ENCODE data around the gene OTOGL. TPM values are rescaled to one million over a fixed set of nuclear protein-coding genes. Genes with fewer than 3 reads are reported as not detected.

Gene OTOGL
- total and polyA plus RNA-seq, 9 donors: 0.05 to 0.26 (median 0.12) TPM; not detected in 2

DNA sequence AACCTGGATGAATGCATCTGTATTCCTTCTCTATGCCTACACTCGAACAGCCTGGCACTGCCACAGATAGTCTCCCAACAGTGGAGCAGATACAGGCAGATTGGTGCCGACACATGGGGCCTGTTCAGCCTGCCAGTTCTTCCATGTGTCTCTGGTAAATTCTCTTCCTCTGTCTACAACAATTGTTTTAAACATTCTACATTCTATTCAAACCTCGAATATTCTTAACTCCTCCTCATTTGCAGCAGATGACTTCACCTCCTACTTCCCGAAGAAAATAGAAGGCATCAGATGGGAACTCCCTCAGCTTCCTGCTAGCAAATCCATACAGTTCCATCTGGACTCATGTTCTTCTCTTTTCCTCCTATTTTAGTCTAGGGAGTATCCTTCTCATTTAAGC lies 43.1 kb upstream of the OTOGL start:
- 50 to 54% (median 51%) methylated on average over 4 of the region's 4 CpGs for WGBS, 3 donors
- H3K36me3 ChIP-seq: no peaks in the 10 kb centered on the region
- no peak for TF ChIP-seq POLR2A (IDR thresholded peaks at IDR 0.05)
- TF ChIP-seq EP300 (IDR thresholded peaks at IDR 0.05): no peak
- TF ChIP-seq CTCF (IDR thresholded peaks at IDR 0.05): no peak
- DNase-seq: no peak
- H3K4me3 ChIP-seq: no peak overlapping the region
- H3K9me3 ChIP-seq: no peaks in the 10 kb centered on the region
- no peaks in the 10 kb centered on the region for H3K27me3 ChIP-seq
- intact Hi-C loops (cut with DNase I): loop anchor here in 1 of 4 donors (10.0 kb wide), 1 partner anchor 121 kb away; the partner anchor contains the start of gene PPP1R12A
- H3K4me1 ChIP-seq (ENCODE audit: insufficient read depth): peaks cover 2% of the 10 kb centered on the region
- H3K27ac ChIP-seq: no peak overlapping the region

DNA sequence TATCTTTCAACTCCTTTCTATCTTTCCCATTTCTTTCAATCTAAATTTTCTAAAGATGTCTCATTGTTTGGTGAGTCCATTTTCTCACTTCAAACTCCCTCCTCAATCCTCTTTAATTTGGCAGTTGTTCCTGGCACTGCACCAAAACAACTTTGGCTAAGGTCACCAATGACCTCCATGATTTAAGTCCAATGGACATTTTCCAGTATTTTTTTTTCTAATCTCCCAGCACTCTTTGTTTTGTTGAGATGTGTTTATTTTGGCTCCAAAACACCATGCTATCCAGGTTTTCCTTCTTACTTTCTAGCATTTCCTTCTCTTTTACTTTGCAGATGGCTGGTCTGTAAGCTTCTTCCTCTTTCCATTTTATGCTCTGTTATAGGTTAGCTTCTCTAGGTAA lies 42.5 kb upstream of the OTOGL start:
- Histone ChIP-seq H3K36me3 (no peaks in the 10 kb centered on the region), H3K27ac (no peak overlapping the region), H3K4me3 (no peak overlapping the region), H3K4me1 (ENCODE audit: insufficient read depth) (peaks cover 2% of the 10 kb centered on the region), H3K9me3 (no peaks in the 10 kb centered on the region), H3K27me3 (no peaks in the 10 kb centered on the region)
- intact Hi-C loops (cut with DNase I): loop anchor here in 1 of 4 donors (10.0 kb wide), 1 partner anchor 122 kb away; the partner anchor contains the start of gene PPP1R12A
- peak in 3 of 5 donors; percentile 20 to 47 (median 31) for DNase-seq
- TF ChIP-seq EP300 (IDR thresholded peaks at IDR 0.05) (no peak), CTCF (IDR thresholded peaks at IDR 0.05) (no peak), POLR2A (IDR thresholded peaks at IDR 0.05) (no peak)

GRCh38 chr12:80058586-80058985 lies 40.8 kb upstream of the OTOGL start:
- intact Hi-C loops (cut with DNase I): loop anchor here in 1 of 4 donors (10.0 kb wide), 1 partner anchor 124 kb away; the partner anchor contains the start of gene PPP1R12A
- Histone ChIP-seq H3K36me3 (no peaks in the 10 kb centered on the region), H3K4me3 (no peak overlapping the region), H3K9me3 (no peaks in the 10 kb centered on the region), H3K27ac (no peak overlapping the region), H3K27me3 (no peaks in the 10 kb centered on the region), H3K4me1 (ENCODE audit: insufficient read depth) (peaks cover 2% of the 10 kb centered on the region)
- TF ChIP-seq CTCF (IDR thresholded peaks at IDR 0.05): no peak
- TF ChIP-seq EP300 (IDR thresholded peaks at IDR 0.05): no peak
- no peak for TF ChIP-seq POLR2A (IDR thresholded peaks at IDR 0.05)
- WGBS, 3 donors: 70 to 80% (median 76%) methylated on average over 2 of the region's 2 CpGs
- no peak for DNase-seq

- no peaks in the 10 kb centered on the region for H3K36me3 ChIP-seq
- WGBS, 3 donors: 13 to 34% (median 30%) methylated on average over 1 of the region's 1 CpG
- H3K27ac ChIP-seq: no peak overlapping the region
- peaks cover 2% of the 10 kb centered on the region for H3K4me1 ChIP-seq (ENCODE audit: insufficient read depth)
- intact Hi-C loops (cut with DNase I): loop anchor here in 1 of 4 donors (10.0 kb wide), 1 partner anchor 124 kb away; the partner anchor contains the start of gene PPP1R12A
- no peaks in the 10 kb centered on the region for H3K9me3 ChIP-seq
- no peak for DNase-seq
- no peak for TF ChIP-seq EP300 (IDR thresholded peaks at IDR 0.05)
- no peak for TF ChIP-seq POLR2A (IDR thresholded peaks at IDR 0.05)
- TF ChIP-seq CTCF (IDR thresholded peaks at IDR 0.05): no peak
- no peak overlapping the region for H3K4me3 ChIP-seq
- no peaks in the 10 kb centered on the region for H3K27me3 ChIP-seq
These were observed 40.2 kb upstream of the OTOGL start for GRCh38 chr12:80059102-80059501.

Data from ovary (tissue), 9 donors.